ENCODE data around the gene DENND11. TPM values are rescaled to one million over a fixed set of nuclear protein-coding genes. Genes with fewer than 3 reads are reported as not detected.
A peak's percentile ranks its signal among the peaks of the same experiment; 100 is the strongest.

The DENND11 gene
- total and polyA plus RNA-seq, 2 donors from 2014 or later, result 6.1 to 22.6 TPM

DNA sequence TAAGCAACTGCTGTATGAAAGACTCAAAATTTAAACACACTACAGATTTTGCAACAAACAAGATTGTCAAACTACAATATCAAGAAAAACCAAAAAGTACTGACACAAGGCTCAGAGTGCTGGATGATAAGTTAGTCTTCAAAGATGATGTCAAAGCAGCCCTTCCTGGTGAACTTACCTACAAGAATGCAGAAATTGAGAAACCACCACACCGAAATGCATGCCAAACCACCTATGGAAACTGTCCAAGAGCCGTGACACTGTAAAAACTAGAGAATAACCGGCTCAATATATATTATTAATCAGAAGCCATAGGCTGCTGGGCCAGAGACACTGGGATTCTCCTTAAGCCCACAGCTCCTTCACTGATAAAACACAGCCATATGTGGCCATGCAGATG is 25.3 kb downstream of the DENND11 start:
- Histone ChIP-seq H3K9me3 (ENCODE audit: control insufficient read depth in 2 of 3, insufficient read depth in 1 of 3, low read length in 3 of 3) (no peaks in the 10 kb centered on the region), H3K4me1 (ENCODE audit: control insufficient read depth in 2 of 3, insufficient read depth in 2 of 3, low read depth in 1 of 3, low read length in 3 of 3) (no peaks in the 10 kb centered on the region), H3K4me3 (ENCODE audit: low read length in 3 of 3) (no peak overlapping the region), H3K27me3 (ENCODE audit: control insufficient read depth, insufficient read depth, low read length) (no peaks in the 10 kb centered on the region), H3K9ac (ENCODE audit: low read length in 3 of 3) (no peak overlapping the region), H3K36me3 (ENCODE audit: control insufficient read depth in 2 of 3, insufficient read depth in 3 of 3, low read length in 3 of 3) (peaks cover 0 to 11% (median 7%) of the 10 kb centered on the region in 3 donors), H3K27ac (ENCODE audit: low read depth in 2 of 2, low read length in 2 of 2) (no peak overlapping the region)
- TF ChIP-seq, protein P1, sequence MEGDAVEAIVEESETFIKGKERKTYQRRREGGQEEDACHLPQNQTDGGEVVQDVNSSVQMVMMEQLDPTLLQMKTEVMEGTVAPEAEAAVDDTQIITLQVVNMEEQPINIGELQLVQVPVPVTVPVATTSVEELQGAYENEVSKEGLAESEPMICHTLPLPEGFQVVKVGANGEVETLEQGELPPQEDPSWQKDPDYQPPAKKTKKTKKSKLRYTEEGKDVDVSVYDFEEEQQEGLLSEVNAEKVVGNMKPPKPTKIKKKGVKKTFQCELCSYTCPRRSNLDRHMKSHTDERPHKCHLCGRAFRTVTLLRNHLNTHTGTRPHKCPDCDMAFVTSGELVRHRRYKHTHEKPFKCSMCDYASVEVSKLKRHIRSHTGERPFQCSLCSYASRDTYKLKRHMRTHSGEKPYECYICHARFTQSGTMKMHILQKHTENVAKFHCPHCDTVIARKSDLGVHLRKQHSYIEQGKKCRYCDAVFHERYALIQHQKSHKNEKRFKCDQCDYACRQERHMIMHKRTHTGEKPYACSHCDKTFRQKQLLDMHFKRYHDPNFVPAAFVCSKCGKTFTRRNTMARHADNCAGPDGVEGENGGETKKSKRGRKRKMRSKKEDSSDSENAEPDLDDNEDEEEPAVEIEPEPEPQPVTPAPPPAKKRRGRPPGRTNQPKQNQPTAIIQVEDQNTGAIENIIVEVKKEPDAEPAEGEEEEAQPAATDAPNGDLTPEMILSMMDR (IDR thresholded peaks at IDR 0.05; ENCODE audit: borderline replicate concordance, extremely low read depth, insufficient read depth), result no peak
- DNase-seq, result no peak
- no peak for FAIRE-seq
- intact Hi-C loops (cut with DNase I), result no loop called here

DNA sequence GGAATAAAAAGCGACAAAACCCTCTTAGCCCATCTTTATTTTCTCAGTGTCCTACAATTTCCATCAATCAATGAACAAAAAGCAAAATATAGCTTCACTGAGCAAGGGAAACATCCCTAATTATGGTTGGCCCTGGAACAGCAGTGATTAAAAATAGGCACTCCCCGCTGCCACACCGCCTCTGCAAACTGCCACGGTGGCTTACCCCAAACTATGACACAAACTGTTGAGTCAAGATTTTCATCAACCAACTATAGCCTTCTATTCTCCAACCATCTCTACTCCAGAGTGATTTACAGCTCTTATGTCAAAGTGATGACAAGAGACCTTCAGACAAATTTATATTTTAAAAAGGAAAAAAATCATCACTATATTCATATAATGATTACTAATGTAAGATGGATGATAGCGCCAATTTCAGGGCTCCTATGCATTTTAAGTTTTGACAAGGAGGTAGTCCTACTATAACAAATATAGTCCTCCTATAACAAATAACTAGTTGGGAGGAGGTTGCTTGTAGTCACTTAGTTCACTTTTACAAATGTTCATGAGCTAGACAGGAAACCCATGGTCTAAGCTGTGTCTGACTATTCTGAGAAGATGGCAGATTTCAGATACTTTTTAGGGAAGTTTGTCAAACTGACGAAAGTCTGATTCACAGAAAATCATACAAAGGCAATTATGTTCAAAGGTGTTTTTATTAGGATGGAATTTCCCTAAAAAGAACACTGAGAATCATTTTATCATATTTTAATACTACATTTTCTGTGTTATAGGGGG is 26.3 kb downstream of the DENND11 start:
- Histone ChIP-seq H3K9ac (ENCODE audit: low read length in 3 of 3) (no peak overlapping the region), H3K4me3 (ENCODE audit: low read length in 3 of 3) (no peak overlapping the region), H3K9me3 (ENCODE audit: control insufficient read depth in 2 of 3, insufficient read depth in 1 of 3, low read length in 3 of 3) (no peaks in the 10 kb centered on the region), H3K27ac (ENCODE audit: low read depth in 2 of 2, low read length in 2 of 2) (no peak overlapping the region), H3K36me3 (ENCODE audit: control insufficient read depth in 2 of 3, insufficient read depth in 3 of 3, low read length in 3 of 3) (peaks cover 3 to 11% (median 9%) of the 10 kb centered on the region in 3 donors), H3K4me1 (ENCODE audit: control insufficient read depth in 2 of 3, insufficient read depth in 2 of 3, low read depth in 1 of 3, low read length in 3 of 3) (no peaks in the 10 kb centered on the region), H3K27me3 (ENCODE audit: control insufficient read depth, insufficient read depth, low read length) (no peaks in the 10 kb centered on the region)
- FAIRE-seq, result no peak
- TF ChIP-seq, protein P1 (IDR thresholded peaks at IDR 0.05; ENCODE audit: borderline replicate concordance, extremely low read depth, insufficient read depth), result no peak
- no peak for DNase-seq
- intact Hi-C loops (cut with DNase I), result no loop called here

DNA sequence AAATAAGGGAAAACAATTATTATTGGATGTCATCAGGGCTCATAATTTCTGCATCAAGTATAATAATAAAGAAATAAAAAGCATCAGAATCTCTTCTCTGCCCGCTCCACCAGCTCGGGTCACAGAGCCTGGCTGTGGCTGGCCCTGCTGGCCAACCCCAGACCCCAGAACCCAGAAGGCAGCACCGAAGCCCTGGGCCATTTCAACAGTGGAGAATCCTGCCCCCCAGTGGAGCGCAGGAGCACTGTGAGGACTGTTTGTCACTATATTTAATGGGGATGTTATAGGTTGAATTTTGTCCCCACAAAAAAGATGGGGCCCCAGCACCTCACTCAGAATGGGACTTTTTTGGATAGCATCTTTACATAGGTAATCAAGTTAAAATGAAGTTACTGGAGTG is 27.3 kb downstream of the DENND11 start:
- FAIRE-seq, result no peak
- no peak overlapping the region for H3K9ac ChIP-seq (ENCODE audit: low read length in 3 of 3)
- peak in 3 of 5 donors; percentile 20 to 43 (median 39) for DNase-seq
- peaks cover 3 to 8% (median 7%) of the 10 kb centered on the region in 3 donors for H3K36me3 ChIP-seq (ENCODE audit: control insufficient read depth in 2 of 3, insufficient read depth in 3 of 3, low read length in 3 of 3)
- no peaks in the 10 kb centered on the region for H3K4me1 ChIP-seq (ENCODE audit: control insufficient read depth in 2 of 3, insufficient read depth in 2 of 3, low read depth in 1 of 3, low read length in 3 of 3)
- H3K9me3 ChIP-seq (ENCODE audit: control insufficient read depth in 2 of 3, insufficient read depth in 1 of 3, low read length in 3 of 3), result no peaks in the 10 kb centered on the region
- H3K27ac ChIP-seq (ENCODE audit: low read depth in 2 of 2, low read length in 2 of 2), result no peak overlapping the region
- TF ChIP-seq, protein P1 (IDR thresholded peaks at IDR 0.05; ENCODE audit: borderline replicate concordance, extremely low read depth, insufficient read depth), result peak; percentile 45
- H3K27me3 ChIP-seq (ENCODE audit: control insufficient read depth, insufficient read depth, low read length), result no peaks in the 10 kb centered on the region
- H3K4me3 ChIP-seq (ENCODE audit: low read length in 3 of 3), result no peak overlapping the region
- intact Hi-C loops (cut with DNase I), result no loop called here
